OCI-LY7 (cell line): Measurements from ENCODE around the gene CARNS1. TPM values are rescaled to one million over a fixed set of nuclear protein-coding genes. Genes with fewer than 3 reads are reported as not detected.

Experiments
- BruUV-seq: library from RNA; stranded (reverse); fragments of 400-500 nt; replicated peaks from 2 replicates; lab custom pipeline; 2021; lab: Mats Ljungman, UMichigan
- CTCF ChIA-PET: fragments of 300-600 bp; sonication (Branson Sonifier 250); formaldehyde crosslinking; loops from one replicate; lab custom pipeline; 2022; ENCODE audit warnings: antibody characterized with exemption; ENCODE audit not compliant: unreplicated experiment; lab: Charles Lee
- POLR2A ChIA-PET: fragments of 300-600 bp; sonication (Branson Sonifier 250); formaldehyde crosslinking; loops from one replicate; lab custom pipeline; 2022; ENCODE audit warnings: antibody characterized with exemption; lab: Charles Lee
- DNase-seq: peaks from one replicate; pipeline ENCODE4 v3.0.0-alpha.2; 2015; ENCODE audit warnings: low spot score
- H2AFZ ChIP-seq: fragments of 200-600 bp; sonication (generic), shearing (Covaris generic); 2 replicates; pipeline ENCODE4 v1.6.1; 2014; ENCODE audit warnings: mild to moderate bottlenecking, antibody characterized with exemption, low read length, moderate library complexity
- H3K27ac ChIP-seq: fragments of 200-600 bp; sonication (generic); 2 replicates; pipeline ENCODE4 v1.5.1; 2014; ENCODE audit warnings: mixed run types, low read depth, mild to moderate bottlenecking, moderate library complexity, low read length, inconsistent platforms; ENCODE audit not compliant: poor library complexity, severe bottlenecking
- H3K36me3 ChIP-seq: fragments of 200-600 bp; sonication (generic); 2 replicates; pipeline ENCODE4 v1.6.1; 2014; ENCODE audit warnings: mild to moderate bottlenecking, antibody characterized with exemption, low read length, moderate library complexity, mixed read lengths; ENCODE audit not compliant: insufficient read depth
- H3K4me1 ChIP-seq: fragments of 200-600 bp; sonication (generic); 2 replicates; pipeline ENCODE4 v1.5.1; 2014; ENCODE audit warnings: mild to moderate bottlenecking, low read length; ENCODE audit not compliant: insufficient read depth, poor library complexity, severe bottlenecking
- H3K4me2 ChIP-seq: fragments of 200-600 bp; sonication (generic); 2 replicates; pipeline ENCODE4 v1.6.1; 2014; ENCODE audit warnings: mild to moderate bottlenecking, low read length
- H3K4me3 ChIP-seq: fragments of 200-600 bp; sonication (generic); 2 replicates; pipeline ENCODE4 v1.5.1; 2014; ENCODE audit warnings: mild to moderate bottlenecking, low read depth, low read length; ENCODE audit not compliant: poor library complexity, severe bottlenecking
- H3K79me2 ChIP-seq: fragments of 200-600 bp; sonication (generic); 2 replicates; pipeline ENCODE4 v1.6.1; 2016; ENCODE audit warnings: low read depth, mild to moderate bottlenecking, low read length, moderate library complexity, mixed read lengths; ENCODE audit not compliant: insufficient read depth
- H3K9me2 ChIP-seq: fragments of 200-600 bp; sonication (generic); 2 replicates; pipeline ENCODE4 v1.6.1; 2016; ENCODE audit warnings: mild to moderate bottlenecking, low read length, mixed read lengths; ENCODE audit not compliant: insufficient read depth
- H3K9me3 ChIP-seq: fragments of 200-600 bp; sonication (generic); 2 replicates; pipeline ENCODE4 v1.6.1; 2014; ENCODE audit warnings: mild to moderate bottlenecking, mixed run types, low read length, mixed read lengths
- H4K20me1 ChIP-seq: fragments of 200-600 bp; sonication (generic); 2 replicates; pipeline ENCODE4 v1.6.1; 2014; ENCODE audit warnings: mild to moderate bottlenecking, antibody characterized with exemption, low read length, moderate library complexity, mixed read lengths; ENCODE audit not compliant: insufficient read depth
- CTCF ChIP-seq: fragments of 200-600 bp; sonication (generic); conservative IDR thresholded peaks from 2 replicates; pipeline ENCODE4 v1.5.1; 2014; ENCODE audit warnings: mild to moderate bottlenecking, antibody characterized with exemption, low read length, moderate library complexity, mixed read lengths
- EZH2phosphoT487 ChIP-seq: fragments of 200-600 bp; sonication (generic); IDR thresholded peaks from 2 replicates; pipeline ENCODE4 v1.6.1; 2018; ENCODE audit warnings: low read depth, borderline replicate concordance, mild to moderate bottlenecking, mixed run types, antibody characterized with exemption, low read length, moderate library complexity, mixed read lengths
- intact Hi-C: fragments of 100-400 bp; cut with micrococcal nuclease; formaldehyde crosslinking; loops from one replicate; pipeline ENCODE4 v1.10.0; 2022; ENCODE audit not compliant: unreplicated experiment
- total RNA-seq, 2 experiments: library from RNA; depleted of rRNA in 1 of 2; stranded (reverse); fragments of >200 nt in 1 of 2; shearing (Covaris generic) in 1 of 2; gene quantifications; 2 replicates each; pipeline ENCODE4 v1.2.3, GENCODE V29; 2014 to 2022

CARNS1 gene
- total RNA-seq, 2 experiments from 2014 or later, result 0.06 to 0.21 TPM

DNA sequence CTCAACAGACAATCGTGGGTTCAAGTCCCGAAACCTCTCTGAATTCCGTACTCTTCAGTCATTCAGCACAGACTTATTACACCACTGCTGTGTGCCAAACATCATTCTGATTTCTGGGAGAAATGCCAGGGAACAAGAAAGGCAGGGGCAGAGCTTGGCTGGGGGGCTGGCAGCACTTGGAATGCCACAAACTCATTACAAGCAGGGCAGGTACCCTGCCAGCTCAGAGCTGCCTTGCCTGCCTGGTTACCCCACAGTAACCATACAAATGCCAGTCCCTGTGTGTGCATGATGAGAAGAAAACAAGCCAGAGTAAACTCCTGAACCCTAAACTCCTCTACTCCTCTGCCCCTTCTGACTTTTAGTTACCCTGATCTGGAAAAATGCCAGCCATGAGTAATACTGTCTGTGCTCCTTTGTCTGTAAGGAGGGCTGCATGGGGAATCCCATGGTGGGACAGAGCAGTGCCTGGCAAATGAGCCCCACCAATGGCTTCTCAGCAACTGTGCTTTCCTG, 30.6 kb upstream of the CARNS1 start:
- BruUV-seq, result no TSS peak
- Histone ChIP-seq H3K4me3 (no peak overlapping the region), H3K4me2 (no peak overlapping the region), H3K9me2 (no peaks in the 10 kb centered on the region), H3K27ac (no peak overlapping the region), H3K36me3 (no peaks in the 10 kb centered on the region), H3K4me1 (peaks cover 37% of the 10 kb centered on the region), H4K20me1 (no peaks in the 10 kb centered on the region), H3K79me2 (no peaks in the 10 kb centered on the region), H2AFZ (no peak overlapping the region), H3K9me3 (no peaks in the 10 kb centered on the region)
- CTCF ChIA-PET, result interaction anchor here (0.9 kb wide), 1 partner anchor 28 kb away, joined by 3 read pairs; no protein-coding TSS in a partner anchor
- TF ChIP-seq EZH2phosphoT487 (no peak), CTCF (no peak)
- POLR2A ChIA-PET, result interaction anchor here (1.3 kb wide), 1 partner anchor 33 kb away, joined by 3 read pairs; no protein-coding TSS in a partner anchor
- DNase-seq, result no peak
- intact Hi-C loops, result loop anchor here (5.0 kb wide), 2 partner anchors 288 to 303 kb away; no protein-coding TSS in a partner anchor

GRCh38 chr11:67387069-67387468, 28.4 kb upstream of the CARNS1 start:
- POLR2A ChIA-PET, result interaction anchor here (0.7 to 1.4 kb wide), 4 partner anchors 22 to 95 kb away, joined by 3 to 6 read pairs (median 4); no protein-coding TSS in a partner anchor
- intact Hi-C loops, result no loop called here
- no peak for DNase-seq

More at GRCh38 chr11:67387069-67387468, 28.4 kb upstream of the CARNS1 start:
- H3K79me2 ChIP-seq, result peaks cover 11% of the 10 kb centered on the region; the same call in 1 of the 2 replicates
- no peak overlapping the region for H2AFZ ChIP-seq
- H4K20me1 ChIP-seq, result no peaks in the 10 kb centered on the region
- no TSS peak for BruUV-seq
- no peak for TF ChIP-seq EZH2phosphoT487
- no peak for TF ChIP-seq CTCF
- H3K9me3 ChIP-seq, result no peaks in the 10 kb centered on the region
- H3K4me2 ChIP-seq, result no peak overlapping the region
- H3K4me3 ChIP-seq, result no peak overlapping the region
- no peaks in the 10 kb centered on the region for H3K9me2 ChIP-seq
- H3K4me1 ChIP-seq, result peaks cover 32% of the 10 kb centered on the region
- no peaks in the 10 kb centered on the region for H3K36me3 ChIP-seq
- no peak overlapping the region for H3K27ac ChIP-seq
- CTCF ChIA-PET, result interaction anchor here (0.5 to 1.1 kb wide), 5 partner anchors 30 to 1024 kb away, joined by 3 to 5 read pairs (median 3); partner anchors contain the start of gene AIP
